HepG2 (cell line): ENCODE data around the gene STK36. TPM values are rescaled to one million over a fixed set of nuclear protein-coding genes. Genes with fewer than 3 reads are reported as not detected.

Experiments used
- AKAP8 ChIP-seq: sonication (generic); formaldehyde crosslinking; IDR thresholded peaks from 2 replicates; pipeline ENCODE4 v1.5.1; 2020; ENCODE audit warnings: mild to moderate bottlenecking, missing genetic modification reagents
- ATM ChIP-seq: fragments of 450-650 bp; IDR thresholded peaks from 2 replicates; pipeline ENCODE4 v1.7.1; 2017; ENCODE audit warnings: mild to moderate bottlenecking, borderline replicate concordance
- BCL3 ChIP-seq: sonication (generic); formaldehyde crosslinking; IDR thresholded peaks from 2 replicates; pipeline ENCODE4 v1.5.1; 2020; ENCODE audit warnings: mild to moderate bottlenecking, missing genetic modification reagents, moderate library complexity
- CREBL2 ChIP-seq: sonication (generic); formaldehyde crosslinking; IDR thresholded peaks from 2 replicates; pipeline ENCODE4 v1.8.1; 2023; ENCODE audit warnings: missing genetic modification reagents, mild to moderate bottlenecking, borderline replicate concordance
- IKZF1 ChIP-seq: fragments of 450-650 bp; IDR thresholded peaks from 2 replicates; pipeline ENCODE4 v1.7.1; 2016
- KAT8 ChIP-seq: IDR thresholded peaks from 2 replicates; pipeline ENCODE4 v1.6.1; 2016; ENCODE audit warnings: missing genetic modification reagents, missing compliant biosample characterization
- KLF6 ChIP-seq: IDR thresholded peaks from 2 replicates; pipeline ENCODE4 v1.8.0; 2016; ENCODE audit warnings: missing biosample characterization, missing genetic modification reagents
- NONO ChIP-seq, 2 experiments: fragments of 450-650 bp in 1 of 2; sonication (generic) in 1 of 2; formaldehyde crosslinking in 1 of 2; IDR thresholded peaks in 1 of 2; conservative IDR thresholded peaks in 1 of 2; 2 replicates each; pipeline versions ENCODE4 v1.6.1 to v1.8.0; 2017 to 2022; ENCODE audit warnings: mild to moderate bottlenecking in 1 of 2, missing genetic modification reagents in 1 of 2, moderate library complexity in 1 of 2
- PHF21A ChIP-seq: sonication (generic); formaldehyde crosslinking; IDR thresholded peaks from 2 replicates; pipeline ENCODE4 v1.5.0; 2020; ENCODE audit warnings: mild to moderate bottlenecking, missing genetic modification reagents
- PHF5A ChIP-seq: IDR thresholded peaks from one replicate; pipeline ENCODE4 v1.6.1; 2018; ENCODE audit warnings: low read depth, missing genetic modification reagents; ENCODE audit not compliant: unreplicated experiment
- RAD21 ChIP-seq: fragments of 450-650 bp; formaldehyde crosslinking; IDR thresholded peaks from 2 replicates; pipeline ENCODE4 v1.5.0; 2020; ENCODE audit warnings: mild to moderate bottlenecking
- SMC3 ChIP-seq: IDR thresholded peaks from 2 replicates; pipeline ENCODE4 v1.6.1; 2011; ENCODE audit warnings: low read length, improper control_type of control experiment
- SOX13 ChIP-seq, 3 experiments: fragments of 450-650 bp in 1 of 3; sonication (generic) in 1 of 3; formaldehyde crosslinking in 1 of 3; IDR thresholded peaks in 2 of 3; conservative IDR thresholded peaks in 1 of 3; 2 replicates each; pipeline versions ENCODE4 v1.5.0 to v1.6.1; 2016 to 2020; ENCODE audit warnings: antibody characterized with exemption in 1 of 3, mild to moderate bottlenecking in 1 of 3, missing compliant biosample characterization in 1 of 3, missing genetic modification reagents in 1 of 3, moderate library complexity in 1 of 3
- SP1 ChIP-seq, 2 experiments: fragments of 450-650 bp in 1 of 2; sonication (generic) in 1 of 2; formaldehyde crosslinking in 1 of 2; IDR thresholded peaks; 2 replicates each; pipeline versions ENCODE4 v1.4.0 to v1.6.1; 2016 to 2020; ENCODE audit warnings: missing genetic modification reagents in 1 of 2
- SRSF4 ChIP-seq: fragments of 200-400 bp; formaldehyde crosslinking; IDR thresholded peaks from one replicate; pipeline ENCODE4 v1.6.1; 2018; ENCODE audit warnings: mild to moderate bottlenecking, low read depth, low read length, moderate library complexity; ENCODE audit not compliant: poor library complexity, severe bottlenecking
- TARDBP ChIP-seq: sonication (generic); formaldehyde crosslinking; IDR thresholded peaks from 2 replicates; pipeline ENCODE4 v1.8.0; 2022; ENCODE audit warnings: mild to moderate bottlenecking, missing genetic modification reagents
- XBP1 ChIP-seq: sonication (generic); formaldehyde crosslinking; IDR thresholded peaks from 2 replicates; pipeline ENCODE4 v1.5.0; 2020; ENCODE audit warnings: missing genetic modification reagents
- YY1 ChIP-seq: IDR thresholded peaks from 2 replicates; pipeline ENCODE4 v1.6.1; 2011; ENCODE audit warnings: low read length, low read depth, moderate library complexity, mild to moderate bottlenecking; ENCODE audit not compliant: insufficient read depth, insufficient replicate concordance
- ZBTB7A ChIP-seq: sonication (generic); formaldehyde crosslinking; IDR thresholded peaks from 2 replicates; pipeline ENCODE4 v1.8.0; 2022; ENCODE audit warnings: mild to moderate bottlenecking, missing genetic modification reagents
- ZIK1 ChIP-seq: sonication (generic); formaldehyde crosslinking; IDR thresholded peaks from 2 replicates; pipeline ENCODE4 v1.5.0; 2020; ENCODE audit warnings: mild to moderate bottlenecking, low read depth, missing genetic modification reagents, borderline replicate concordance
- ZNF225 ChIP-seq: sonication (generic); formaldehyde crosslinking; IDR thresholded peaks from 2 replicates; pipeline ENCODE4 v1.4.0; 2020; ENCODE audit warnings: mild to moderate bottlenecking, missing genetic modification reagents
- ZNF724P ChIP-seq: sonication (generic); formaldehyde crosslinking; IDR thresholded peaks from 2 replicates; pipeline ENCODE4 v1.8.0; 2022; ENCODE audit warnings: missing genetic modification reagents, borderline replicate concordance
- ZNF841 ChIP-seq: sonication (generic); formaldehyde crosslinking; IDR thresholded peaks from 2 replicates; pipeline ENCODE4 v1.8.1; 2023; ENCODE audit warnings: missing genetic modification reagents, borderline replicate concordance
- ZNF883 ChIP-seq: sonication (generic); formaldehyde crosslinking; IDR thresholded peaks from 2 replicates; pipeline ENCODE4 v1.5.1; 2020; ENCODE audit warnings: mild to moderate bottlenecking, missing genetic modification reagents; ENCODE audit errors: not compliant biosample characterization
- ZSCAN25 ChIP-seq: sonication (generic); formaldehyde crosslinking; IDR thresholded peaks from 2 replicates; pipeline ENCODE4 v1.8.0; 2022; ENCODE audit warnings: mild to moderate bottlenecking, missing genetic modification reagents
- polyA plus RNA-seq, 8 experiments: library from polyadenylated mRNA; depleted of rRNA in 3 of 8; stranded (reverse) in 7 of 8; unstranded in 1 of 8; fragments of >200 nt; fragmentation: Illumina TruSeq in 4 of 8; extraction: Trizol in 4 of 8; gene quantifications; 2 replicates each; pipeline versions ENCODE4 v1.2.1 to v1.2.3, GENCODE V29; 2011 to 2016; ENCODE audit warnings: low read depth in 4 of 8, missing spikeins in 1 of 8, mixed read lengths in 1 of 8; ENCODE audit not compliant: insufficient read depth in 1 of 8
- total RNA-seq, 5 experiments: library from RNA; depleted of rRNA; stranded (reverse); fragments of >200 nt; fragmentation: Illumina TruSeq; extraction: Trizol; gene quantifications; 2 replicates each; pipeline ENCODE4 v1.2.3, GENCODE V29; 2016; ENCODE audit warnings: low read depth in 1 of 5
- TF ChIP-seq, protein P1 (sequence below): sonication (generic); formaldehyde crosslinking; IDR thresholded peaks from 2 replicates; pipeline ENCODE4 v1.4.0; 2020; ENCODE audit warnings: mild to moderate bottlenecking, missing genetic modification reagents
- TF ChIP-seq, protein P2 (sequence below): sonication (generic); formaldehyde crosslinking; IDR thresholded peaks from 2 replicates; pipeline ENCODE4 v1.9.0; 2021; ENCODE audit warnings: missing genetic modification reagents, borderline replicate concordance

The STK36 gene
- total and polyA plus RNA-seq, 2 of the 13 experiments (the other 11 are each of a cell fraction or from before 2014, with no cell fraction given): 45.9 to 83.5 TPM

- no peak for TF ChIP-seq ATM
- TF ChIP-seq KAT8: no peak
- TF ChIP-seq YY1: no peak
- no peak for TF ChIP-seq TARDBP
- peak; percentile 22; the same call in 1 of the 2 replicates for TF ChIP-seq PHF21A
- 0 out of 2 replicates have a peak, but pooled peaks have one; percentile 21 for TF ChIP-seq ZSCAN25
- TF ChIP-seq RAD21 (CRISPR knock-in tag): peak; percentile 77
- peak; percentile 88 for TF ChIP-seq SMC3
- no peak for TF ChIP-seq AKAP8
- no peak for TF ChIP-seq SRSF4
- TF ChIP-seq BCL3 (CRISPR knock-in tag): no peak; the same call in 1 of the 2 replicates
- peak; percentile 70 for TF ChIP-seq ZNF883 (CRISPR knock-in tag)
- no peak for TF ChIP-seq ZNF225 (CRISPR knock-in tag)
- no peak for TF ChIP-seq XBP1 (CRISPR knock-in tag)
- no peak for TF ChIP-seq SOX13 (IDR thresholded peaks at IDR 0.05)
- no peak for TF ChIP-seq SOX13 (CRISPR knock-in tag; conservative IDR thresholded peaks at IDR 0.05 in 1 of 2, IDR thresholded peaks at IDR 0.05 in 1 of 2)
- TF ChIP-seq ZNF841 (CRISPR knock-in tag): no peak
- no peak for TF ChIP-seq KLF6 (CRISPR knock-in tag)
- no peak for TF ChIP-seq IKZF1
- no peak for TF ChIP-seq ZBTB7A
- TF ChIP-seq ZNF724P (CRISPR knock-in tag): no peak
- no peak for TF ChIP-seq ZIK1 (CRISPR knock-in tag)
- TF ChIP-seq, protein P1, sequence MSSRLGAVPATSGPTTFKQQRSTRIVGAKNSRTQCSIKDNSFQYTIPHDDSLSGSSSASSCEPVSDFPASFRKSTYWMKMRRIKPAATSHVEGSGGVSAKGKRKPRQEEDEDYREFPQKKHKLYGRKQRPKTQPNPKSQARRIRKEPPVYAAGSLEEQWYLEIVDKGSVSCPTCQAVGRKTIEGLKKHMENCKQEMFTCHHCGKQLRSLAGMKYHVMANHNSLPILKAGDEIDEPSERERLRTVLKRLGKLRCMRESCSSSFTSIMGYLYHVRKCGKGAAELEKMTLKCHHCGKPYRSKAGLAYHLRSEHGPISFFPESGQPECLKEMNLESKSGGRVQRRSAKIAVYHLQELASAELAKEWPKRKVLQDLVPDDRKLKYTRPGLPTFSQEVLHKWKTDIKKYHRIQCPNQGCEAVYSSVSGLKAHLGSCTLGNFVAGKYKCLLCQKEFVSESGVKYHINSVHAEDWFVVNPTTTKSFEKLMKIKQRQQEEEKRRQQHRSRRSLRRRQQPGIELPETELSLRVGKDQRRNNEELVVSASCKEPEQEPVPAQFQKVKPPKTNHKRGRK (CRISPR knock-in tag): no peak
- no peak for TF ChIP-seq SP1 (IDR thresholded peaks at IDR 0.05)
- no peak for TF ChIP-seq SP1 (CRISPR knock-in tag; IDR thresholded peaks at IDR 0.05)
- no peak for TF ChIP-seq NONO (IDR thresholded peaks at IDR 0.05)
- TF ChIP-seq NONO (CRISPR knock-in tag; conservative IDR thresholded peaks at IDR 0.05): no peak
- TF ChIP-seq PHF5A (CRISPR knock-in tag): peak; percentile 56
- TF ChIP-seq CREBL2 (CRISPR knock-in tag): no peak
- TF ChIP-seq, protein P2, sequence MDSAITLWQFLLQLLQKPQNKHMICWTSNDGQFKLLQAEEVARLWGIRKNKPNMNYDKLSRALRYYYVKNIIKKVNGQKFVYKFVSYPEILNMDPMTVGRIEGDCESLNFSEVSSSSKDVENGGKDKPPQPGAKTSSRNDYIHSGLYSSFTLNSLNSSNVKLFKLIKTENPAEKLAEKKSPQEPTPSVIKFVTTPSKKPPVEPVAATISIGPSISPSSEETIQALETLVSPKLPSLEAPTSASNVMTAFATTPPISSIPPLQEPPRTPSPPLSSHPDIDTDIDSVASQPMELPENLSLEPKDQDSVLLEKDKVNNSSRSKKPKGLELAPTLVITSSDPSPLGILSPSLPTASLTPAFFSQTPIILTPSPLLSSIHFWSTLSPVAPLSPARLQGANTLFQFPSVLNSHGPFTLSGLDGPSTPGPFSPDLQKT (CRISPR knock-in tag): no peak
Measured at GRCh38 chr2:218648088-218648786, 23.6 kb upstream of the STK36 start (continued).
